Body of pancreas (tissue), 4 donors: ENCODE data around the gene MAPK8IP3. TPM values are rescaled to one million over a fixed set of nuclear protein-coding genes. Genes with fewer than 3 reads are reported as not detected.
"Not testable (repeated sequence)": the region's sequence is repeated elsewhere in the genome, so short reads cannot be mapped to it uniquely, and the experiment has no call there.

Experiments used
- ATAC-seq: fragments of 150-250 bp; one replicate; pipeline ENCODE4 v1.9.1; 2016
- DNase-seq, 4 donors: peaks; one replicate each; pipeline ENCODE4 v3.0.0-alpha.2; 2019
- H3K27ac ChIP-seq, 4 donors: fragments of 200-600 bp; sonication (generic); 1 replicate in 3 of 4; 2 replicates in 1 of 4; pipeline versions ENCODE4 v1.5.1 to v1.6.1; 2016 to 2019; ENCODE audit warnings: mild to moderate bottlenecking in 1 of 4, mixed read lengths in 1 of 4, moderate library complexity in 1 of 4
- H3K27me3 ChIP-seq, 2 donors: fragments of 200-600 bp; sonication (generic); one replicate each; pipeline ENCODE4 v1.6.0; 2016; ENCODE audit warnings: mild to moderate bottlenecking in 1 of 2
- H3K36me3 ChIP-seq, 2 donors: fragments of 200-600 bp; sonication (generic); replicated peaks in 1 of 2; 2 replicates each; pipeline ENCODE4 v1.5.1; 2016; ENCODE audit warnings: low read depth in 2 of 2; ENCODE audit not compliant: insufficient read depth in 1 of 2
- H3K4me1 ChIP-seq: fragments of 200-600 bp; sonication (generic); one replicate; pipeline ENCODE4 v1.6.0; 2016
- H3K4me3 ChIP-seq, 2 donors: fragments of 200-600 bp; sonication (generic); 1 replicate in 1 of 2; 2 replicates in 1 of 2; pipeline ENCODE4 v1.5.1; 2016 to 2019
- H3K9me3 ChIP-seq, 3 donors: fragments of 200-600 bp; sonication (generic); 1 replicate in 2 of 3; 2 replicates in 1 of 3; pipeline ENCODE4 v1.5.1; 2016
- CTCF ChIP-seq, 7 experiments: fragments of 450-650 bp in 4 of 7; fragments of 200-600 bp in 3 of 7; sonication (generic) in 3 of 7; IDR thresholded peaks; one replicate each; pipeline ENCODE4 v1.5.1; 2016 to 2019; ENCODE audit warnings: antibody characterized with exemption in 7 of 7
- POLR2A ChIP-seq, 3 donors: fragments of 450-650 bp; IDR thresholded peaks; one replicate each; pipeline ENCODE4 v1.6.1; 2016; ENCODE audit warnings: antibody characterized with exemption in 3 of 3, mild to moderate bottlenecking in 2 of 3
- WGBS, 2 donors: methylation state at CpG; one replicate each; pipeline ENCODE4 v1.1.5; 2017; 5-methylcytosine and 5-hydroxymethylcytosine counted together
- intact Hi-C: fragments of 100-400 bp; cut with DNase I; formaldehyde crosslinking; loops from one replicate; pipeline ENCODE4 v1.15.1; 2023
- total RNA-seq, 2 donors: library from RNA; depleted of rRNA; stranded (reverse); fragments of >200 nt; gene quantifications; one replicate each; pipeline ENCODE4 v1.1.0, GENCODE V29; 2016

MAPK8IP3 gene
- total RNA-seq, 2 donors from 2014 or later, result 79.9 to 103 TPM

- intact Hi-C loops, result no loop called here
- peaks cover 6 to 21% of the 10 kb centered on the region in 2 donors for H3K36me3 ChIP-seq
- H3K4me1 ChIP-seq, result no peaks in the 10 kb centered on the region
- DNase-seq, result no peak
- no peak overlapping the region for H3K4me3 ChIP-seq
- H3K27ac ChIP-seq, result no peak overlapping the region
- 67 to 93% methylated on average over 4 to 7 of the region's 7 CpGs for WGBS, 2 donors
- H3K9me3 ChIP-seq, result no peaks in the 10 kb centered on the region
- TF ChIP-seq POLR2A (IDR thresholded peaks at IDR 0.05) (no peak), CTCF (IDR thresholded peaks at IDR 0.05) (no peak)
- ATAC-seq, result no peak
- H3K27me3 ChIP-seq, result no peaks in the 10 kb centered on the region
Observed at GRCh38 chr16:1731603-1732002, 25.6 kb downstream of the MAPK8IP3 start.

GRCh38 chr16:1732071-1732470 lies 26.1 kb downstream of the MAPK8IP3 start:
- DNase-seq (no peak), ATAC-seq (no peak)
- no peak for TF ChIP-seq POLR2A (IDR thresholded peaks at IDR 0.05)
- TF ChIP-seq CTCF (IDR thresholded peaks at IDR 0.05), result no peak
- Histone ChIP-seq H3K27ac (no peak overlapping the region), H3K27me3 (no peaks in the 10 kb centered on the region), H3K9me3 (no peaks in the 10 kb centered on the region), H3K4me3 (no peak overlapping the region), H3K4me1 (no peaks in the 10 kb centered on the region), H3K36me3 (peaks cover 6 to 19% of the 10 kb centered on the region in 2 donors)
- intact Hi-C loops, result no loop called here
- WGBS, 2 donors, result 84 to 89% methylated on average over 13 to 14 of the region's 14 CpGs

GRCh38 chr16:1732551-1732987 lies 26.6 kb downstream of the MAPK8IP3 start:
- ATAC-seq, H3K9me3 ChIP-seq, intact Hi-C loops, H3K27me3 ChIP-seq, H3K4me3 ChIP-seq, DNase-seq, H3K4me1 ChIP-seq, H3K27ac ChIP-seq: not testable (repeated sequence)
- peaks cover 6 to 19% of the 10 kb centered on the region in 2 donors for H3K36me3 ChIP-seq
- WGBS, 2 donors, result 82 to 83% methylated on average over 1 to 21 of the region's 21 CpGs

GRCh38 chr16:1734123-1734522 lies 28.1 kb downstream of the MAPK8IP3 start:
- H3K4me3 ChIP-seq, result no peak overlapping the region
- 91 to 96% methylated on average over 13 to 21 of the region's 22 CpGs for WGBS, 2 donors
- peaks cover 2 to 19% of the 10 kb centered on the region in 2 donors for H3K36me3 ChIP-seq
- no peaks in the 10 kb centered on the region for H3K9me3 ChIP-seq
- no peaks in the 10 kb centered on the region for H3K4me1 ChIP-seq
- TF ChIP-seq CTCF (IDR thresholded peaks at IDR 0.05) (no peak), POLR2A (IDR thresholded peaks at IDR 0.05) (no peak)
- ATAC-seq (no peak), DNase-seq (no peak)
- no peak overlapping the region for H3K27ac ChIP-seq
- intact Hi-C loops, result no loop called here
- no peaks in the 10 kb centered on the region for H3K27me3 ChIP-seq

- intact Hi-C loops, result no loop called here
Observed at GRCh38 chr16:1734816-1735215, 28.8 kb downstream of the MAPK8IP3 start.

More at GRCh38 chr16:1734816-1735215, 28.8 kb downstream of the MAPK8IP3 start:
- WGBS, 2 donors, result 93 to 96% methylated on average over 9 to 22 of the region's 22 CpGs
- Histone ChIP-seq H3K27me3 (no peaks in the 10 kb centered on the region), H3K36me3 (peaks cover 0 to 19% of the 10 kb centered on the region in 2 donors), H3K27ac (no peak overlapping the region), H3K4me3 (no peak overlapping the region), H3K9me3 (no peaks in the 10 kb centered on the region), H3K4me1 (no peaks in the 10 kb centered on the region)
- ATAC-seq (no peak), DNase-seq (no peak)
- TF ChIP-seq POLR2A (IDR thresholded peaks at IDR 0.05) (no peak), CTCF (IDR thresholded peaks at IDR 0.05) (no peak)
